A549 (cell line): ENCODE results near the gene CAMKK2. TPM values are rescaled to one million over a fixed set of nuclear protein-coding genes. Genes with fewer than 3 reads are reported as not detected.
A peak's percentile ranks its signal among the peaks of the same experiment; 100 is the strongest.

Experiments used
- ATAC-seq, 2 experiments: fragments of 200-7000 bp in 1 of 2; fragments of >200 bp in 1 of 2; cut with Nextera tagmentation in 1 of 2; cut with Tn5 transposase in 1 of 2; 3 replicates each; pipeline versions ENCODE4 v1.8.0 to v1.9.1; 2018 to 2020; ENCODE audit warnings: mild to moderate bottlenecking in 1 of 2, moderate library complexity in 1 of 2
- CTCF ChIA-PET: fragments of 300-600 bp; sonication (Branson Sonifier 250); formaldehyde crosslinking; extraction: SDS; loops from one replicate; lab custom pipeline; 2021; ENCODE audit warnings: antibody characterized with exemption, inconsistent platforms; lab: Yijun Ruan, JAX
- POLR2A ChIA-PET: fragments of 350-600 bp; formaldehyde crosslinking; extraction: SDS; loops from one replicate; lab custom pipeline; 2021; ENCODE audit warnings: antibody characterized with exemption, inconsistent platforms; lab: Yijun Ruan, JAX
- DNase-seq, 2 experiments: peaks; one replicate each; pipeline versions ENCODE4 v3.0.0 to v3.0.0-alpha.2; 2011 to 2016; ENCODE audit warnings: low read depth in 1 of 2, low spot score in 1 of 2
- FAIRE-seq: peaks from 2 replicates; lab custom pipeline; 2011; peaks lifted over from hg19 to GRCh38; lab: Jason Lieb, UNC
- H3K27ac ChIP-seq, 2 experiments: fragments of >200 bp; sonication (Bioruptor Twin); formaldehyde crosslinking; 3 replicates each; pipeline ENCODE4 v1.5.1; 2016 to 2017
- H3K4me1 ChIP-seq: fragments of >200 bp; sonication (Bioruptor Twin); formaldehyde crosslinking; 3 replicates; pipeline ENCODE4 v1.6.1; 2016
- H3K4me2 ChIP-seq: fragments of >200 bp; sonication (Bioruptor Twin); formaldehyde crosslinking; 3 replicates; pipeline ENCODE4 v1.6.1; 2016
- H3K4me3 ChIP-seq: fragments of >200 bp; sonication (Bioruptor Twin); formaldehyde crosslinking; 3 replicates; pipeline ENCODE4 v1.5.1; 2016
- H3K9me3 ChIP-seq: fragments of >200 bp; sonication (Bioruptor Twin); formaldehyde crosslinking; 3 replicates; pipeline ENCODE4 v1.6.1; 2016
- CEBPB ChIP-seq, 2 experiments: fragments of >200 bp in 1 of 2; sonication (Bioruptor Twin) in 1 of 2; formaldehyde crosslinking in 1 of 2; IDR thresholded peaks; 2 replicates each; pipeline ENCODE4 v1.6.1; 2012 to 2016
- E2F6 ChIP-seq: IDR thresholded peaks from 2 replicates; pipeline ENCODE4 v1.6.1; 2012; ENCODE audit warnings: low read depth, borderline replicate concordance
- EHF ChIP-seq: fragments of 250-450 bp; sonication (Bioruptor Pico); IDR thresholded peaks from 2 replicates; pipeline ENCODE4 v1.5.0; 2020; ENCODE audit warnings: mild to moderate bottlenecking
- EP300 ChIP-seq, 2 experiments: fragments of >200 bp; sonication (Bioruptor Twin); formaldehyde crosslinking; IDR thresholded peaks; 2 replicates in 1 of 2; 3 replicates in 1 of 2; pipeline ENCODE4 v1.6.1; 2016 to 2017
- FOSB ChIP-seq: fragments of 250-450 bp; sonication (Bioruptor Pico); IDR thresholded peaks from 2 replicates; pipeline ENCODE4 v1.5.0; 2020; ENCODE audit warnings: mild to moderate bottlenecking, moderate library complexity
- HOXA7 ChIP-seq: fragments of 250-450 bp; sonication (Bioruptor Pico); IDR thresholded peaks from 2 replicates; pipeline ENCODE4 v1.5.0; 2020; ENCODE audit warnings: mild to moderate bottlenecking, moderate library complexity
- JUNB ChIP-seq: fragments of >200 bp; sonication (Bioruptor Twin); formaldehyde crosslinking; IDR thresholded peaks from 2 replicates; pipeline ENCODE4 v1.6.1; 2016
- KDM1A ChIP-seq: fragments of 200-600 bp; sonication (generic); IDR thresholded peaks from 2 replicates; pipeline ENCODE4 v1.6.1; 2016; ENCODE audit warnings: low read depth, mild to moderate bottlenecking
- MAFK ChIP-seq: fragments of 450-650 bp; IDR thresholded peaks from 2 replicates; pipeline ENCODE4 v1.6.1; 2014; ENCODE audit not compliant: partially characterized antibody
- NR3C1 ChIP-seq: fragments of >200 bp; sonication (Bioruptor Twin); formaldehyde crosslinking; IDR thresholded peaks from 3 replicates; pipeline ENCODE4 v1.6.1; 2017
- RAD21 ChIP-seq, 2 experiments: fragments of >200 bp in 1 of 2; sonication (Bioruptor Twin) in 1 of 2; formaldehyde crosslinking in 1 of 2; IDR thresholded peaks in 1 of 2; conservative IDR thresholded peaks in 1 of 2; 2 replicates in 1 of 2; 3 replicates in 1 of 2; pipeline ENCODE4 v1.6.1; 2012 to 2018; ENCODE audit warnings: inconsistent platforms in 1 of 2
- RNF2 ChIP-seq: fragments of 200-600 bp; sonication (generic); IDR thresholded peaks from 2 replicates; pipeline ENCODE4 v1.6.1; 2016; ENCODE audit warnings: low read depth, mild to moderate bottlenecking, antibody characterized with exemption, moderate library complexity, borderline replicate concordance
- ZC3H11A ChIP-seq: fragments of 450-650 bp; IDR thresholded peaks from 2 replicates; pipeline ENCODE4 v1.6.1; 2014; ENCODE audit warnings: antibody characterized with exemption, mild to moderate bottlenecking
- ZFP36 ChIP-seq: fragments of 450-650 bp; IDR thresholded peaks from 2 replicates; pipeline ENCODE4 v1.6.1; 2014; ENCODE audit warnings: borderline replicate concordance; ENCODE audit not compliant: partially characterized antibody
- WGBS: methylation state at CpG from one replicate; pipeline ENCODE4 v1.1.6; 2017; ENCODE audit errors: missing lambda C conversion rate; 5-methylcytosine and 5-hydroxymethylcytosine counted together
- polyA plus RNA-seq, 4 experiments: library from polyadenylated mRNA; depleted of rRNA in 3 of 4; stranded (reverse); fragments of >200 nt; fragmentation: RNase III in 1 of 4; extraction: RNeasy Plus Mini Kit Qiagen cat#74134 plus additional on column Dnase treatment in 1 of 4; gene quantifications; 2 replicates in 3 of 4; 3 replicates in 1 of 4; pipeline ENCODE4 v1.2.3, GENCODE V29; 2011 to 2017
- TF ChIP-seq, protein P1 (sequence below): fragments of >200 bp; sonication (Bioruptor Twin); formaldehyde crosslinking; IDR thresholded peaks from 3 replicates; pipeline ENCODE4 v1.6.1; 2016
- TF ChIP-seq, protein P2 (sequence below): fragments of 200-600 bp; sonication (generic); IDR thresholded peaks from 2 replicates; pipeline ENCODE4 v1.6.1; 2016; ENCODE audit warnings: antibody characterized with exemption, mild to moderate bottlenecking, moderate library complexity

The CAMKK2 gene
- polyA plus RNA-seq, 2 of the 4 experiments (the other 2 are of a cell fraction) = 15.3 to 24.8 TPM

GRCh38 chr12:121218588-121219352, 77.7 kb downstream of the CAMKK2 start (continued):
- TF ChIP-seq E2F6 (no peak), ZC3H11A (no peak), CEBPB (IDR thresholded peaks at IDR 0.05) (no peak), NR3C1 (no peak), HOXA7 (CRISPR knock-in tag) (no peak), ZFP36 (no peak), EP300 (IDR thresholded peaks at IDR 0.05) (no peak), EHF (CRISPR knock-in tag) (no peak)

DNA sequence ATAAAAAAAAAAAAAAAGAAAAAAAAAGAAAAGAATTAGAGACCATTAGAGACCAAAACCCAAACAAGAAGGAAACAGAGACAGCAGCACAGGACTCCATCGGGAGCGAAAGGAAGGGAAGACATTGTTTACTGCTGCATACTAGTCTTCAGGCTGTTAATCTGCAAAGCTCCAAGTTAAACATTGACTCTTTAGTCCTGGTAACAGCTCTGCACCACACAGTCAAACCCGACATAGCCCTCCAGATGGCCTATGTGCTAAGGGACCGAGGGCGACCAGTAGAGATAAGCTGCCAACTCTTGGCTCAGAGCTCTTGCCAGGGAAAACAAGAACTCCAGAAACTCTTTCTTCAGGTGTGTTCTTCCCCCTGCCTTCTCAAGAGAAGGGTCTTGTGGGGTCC, 78.7 kb downstream of the CAMKK2 start:
- 82% methylated on average over 5 of the region's 5 CpGs for WGBS
- CTCF ChIA-PET = interaction anchor here (0.7 to 4.6 kb wide), 6 partner anchors 12 to 1192 kb away, joined by 3 to 29 read pairs (median 4); no protein-coding TSS in a partner anchor
- no peaks in the 10 kb centered on the region for H3K9me3 ChIP-seq
- no peak overlapping the region for H3K4me3 ChIP-seq
- H3K4me2 ChIP-seq = no peak overlapping the region
- H3K4me1 ChIP-seq = peaks cover 30% of the 10 kb centered on the region
- no peak for FAIRE-seq
- DNase-seq = no peak
- no peak overlapping the region for H3K27ac ChIP-seq
- POLR2A ChIA-PET = no interaction called here
- ATAC-seq = no peak
- TF ChIP-seq ZC3H11A = no peak
- TF ChIP-seq, protein P1, sequence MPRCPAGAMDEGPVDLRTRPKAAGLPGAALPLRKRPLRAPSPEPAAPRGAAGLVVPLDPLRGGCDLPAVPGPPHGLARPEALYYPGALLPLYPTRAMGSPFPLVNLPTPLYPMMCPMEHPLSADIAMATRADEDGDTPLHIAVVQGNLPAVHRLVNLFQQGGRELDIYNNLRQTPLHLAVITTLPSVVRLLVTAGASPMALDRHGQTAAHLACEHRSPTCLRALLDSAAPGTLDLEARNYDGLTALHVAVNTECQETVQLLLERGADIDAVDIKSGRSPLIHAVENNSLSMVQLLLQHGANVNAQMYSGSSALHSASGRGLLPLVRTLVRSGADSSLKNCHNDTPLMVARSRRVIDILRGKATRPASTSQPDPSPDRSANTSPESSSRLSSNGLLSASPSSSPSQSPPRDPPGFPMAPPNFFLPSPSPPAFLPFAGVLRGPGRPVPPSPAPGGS = no peak
- no peak for TF ChIP-seq KDM1A
- TF ChIP-seq, all 56 proteins: peak for 0

GRCh38 chr12:121217063-121217462, 79.4 kb downstream of the CAMKK2 start:
- ChIA-PET CTCF (interaction anchor here (1.1 to 4.6 kb wide), 5 partner anchors 13 to 245 kb away, joined by 3 to 29 read pairs (median 4); no protein-coding TSS in a partner anchor), POLR2A (no interaction called here)
- no peak for FAIRE-seq
- no peak for TF ChIP-seq RAD21 (conservative IDR thresholded peaks at IDR 0.05 in 1 of 2, IDR thresholded peaks at IDR 0.05 in 1 of 2)
- TF ChIP-seq CEBPB (IDR thresholded peaks at IDR 0.05) = no peak
- TF ChIP-seq RNF2 = no peak
- TF ChIP-seq JUNB = no peak
- TF ChIP-seq MAFK = no peak
- TF ChIP-seq, protein P2, sequence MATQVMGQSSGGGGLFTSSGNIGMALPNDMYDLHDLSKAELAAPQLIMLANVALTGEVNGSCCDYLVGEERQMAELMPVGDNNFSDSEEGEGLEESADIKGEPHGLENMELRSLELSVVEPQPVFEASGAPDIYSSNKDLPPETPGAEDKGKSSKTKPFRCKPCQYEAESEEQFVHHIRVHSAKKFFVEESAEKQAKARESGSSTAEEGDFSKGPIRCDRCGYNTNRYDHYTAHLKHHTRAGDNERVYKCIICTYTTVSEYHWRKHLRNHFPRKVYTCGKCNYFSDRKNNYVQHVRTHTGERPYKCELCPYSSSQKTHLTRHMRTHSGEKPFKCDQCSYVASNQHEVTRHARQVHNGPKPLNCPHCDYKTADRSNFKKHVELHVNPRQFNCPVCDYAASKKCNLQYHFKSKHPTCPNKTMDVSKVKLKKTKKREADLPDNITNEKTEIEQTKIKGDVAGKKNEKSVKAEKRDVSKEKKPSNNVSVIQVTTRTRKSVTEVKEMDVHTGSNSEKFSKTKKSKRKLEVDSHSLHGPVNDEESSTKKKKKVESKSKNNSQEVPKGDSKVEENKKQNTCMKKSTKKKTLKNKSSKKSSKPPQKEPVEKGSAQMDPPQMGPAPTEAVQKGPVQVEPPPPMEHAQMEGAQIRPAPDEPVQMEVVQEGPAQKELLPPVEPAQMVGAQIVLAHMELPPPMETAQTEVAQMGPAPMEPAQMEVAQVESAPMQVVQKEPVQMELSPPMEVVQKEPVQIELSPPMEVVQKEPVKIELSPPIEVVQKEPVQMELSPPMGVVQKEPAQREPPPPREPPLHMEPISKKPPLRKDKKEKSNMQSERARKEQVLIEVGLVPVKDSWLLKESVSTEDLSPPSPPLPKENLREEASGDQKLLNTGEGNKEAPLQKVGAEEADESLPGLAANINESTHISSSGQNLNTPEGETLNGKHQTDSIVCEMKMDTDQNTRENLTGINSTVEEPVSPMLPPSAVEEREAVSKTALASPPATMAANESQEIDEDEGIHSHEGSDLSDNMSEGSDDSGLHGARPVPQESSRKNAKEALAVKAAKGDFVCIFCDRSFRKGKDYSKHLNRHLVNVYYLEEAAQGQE = no peak
- TF ChIP-seq FOSB (CRISPR knock-in tag) = no peak
- Histone ChIP-seq H3K27ac (no peak overlapping the region), H3K4me3 (no peak overlapping the region), H3K4me1 (peaks cover 30% of the 10 kb centered on the region), H3K9me3 (no peaks in the 10 kb centered on the region), H3K4me2 (peak overlapping the region; percentile 10; the same call in 2 of the 3 replicates)
- DNase-seq = peak in 1 of 2 experiments; percentile 32
- WGBS = 63% methylated on average over 8 of the region's 8 CpGs
- ATAC-seq = no peak
